Endometrium (tissue), 2 donors: Measurements from ENCODE around the gene OR5K3.

Experiments used
- FAIRE-seq: peaks from 2 replicates; lab custom pipeline; 2012; peaks lifted over from hg19 to GRCh38; lab: Jason Lieb, UNC
- donor health status: control.
- donor health status: control.

The OR5K3 gene

GRCh38 chr3:98433764-98434163, 43.3 kb downstream of the OR5K3 start:
- FAIRE-seq: no peak

- no peak for FAIRE-seq
These were observed 43.9 kb downstream of the OR5K3 start for GRCh38 chr3:98434412-98434811.

DNA sequence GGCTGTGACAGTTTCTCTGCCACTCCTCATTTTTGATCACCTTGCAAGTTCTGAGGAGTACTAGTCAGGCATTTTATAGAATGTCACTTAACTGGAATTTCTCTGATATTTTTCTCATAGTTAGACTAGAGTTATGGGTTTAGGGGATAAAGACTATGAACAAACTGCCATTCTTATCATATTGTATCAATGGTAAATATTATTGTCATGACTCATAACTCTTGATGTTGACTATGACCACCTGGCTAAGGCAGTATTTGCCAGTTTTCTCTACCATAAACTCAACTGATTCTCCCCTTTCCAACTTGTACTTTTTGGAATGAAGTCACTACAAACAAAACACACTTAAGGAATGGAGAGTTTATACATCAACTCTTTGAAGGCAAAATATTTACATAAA, 49.8 kb downstream of the OR5K3 start:
- no peak for FAIRE-seq
